ENCODE results near the gene WAPL. TPM values are rescaled to one million over a fixed set of nuclear protein-coding genes. Genes with fewer than 3 reads are reported as not detected.

The WAPL gene
- total RNA-seq, 3 donors from 2014 or later = 38.7 to 42.9 (median 42.4) TPM

DNA sequence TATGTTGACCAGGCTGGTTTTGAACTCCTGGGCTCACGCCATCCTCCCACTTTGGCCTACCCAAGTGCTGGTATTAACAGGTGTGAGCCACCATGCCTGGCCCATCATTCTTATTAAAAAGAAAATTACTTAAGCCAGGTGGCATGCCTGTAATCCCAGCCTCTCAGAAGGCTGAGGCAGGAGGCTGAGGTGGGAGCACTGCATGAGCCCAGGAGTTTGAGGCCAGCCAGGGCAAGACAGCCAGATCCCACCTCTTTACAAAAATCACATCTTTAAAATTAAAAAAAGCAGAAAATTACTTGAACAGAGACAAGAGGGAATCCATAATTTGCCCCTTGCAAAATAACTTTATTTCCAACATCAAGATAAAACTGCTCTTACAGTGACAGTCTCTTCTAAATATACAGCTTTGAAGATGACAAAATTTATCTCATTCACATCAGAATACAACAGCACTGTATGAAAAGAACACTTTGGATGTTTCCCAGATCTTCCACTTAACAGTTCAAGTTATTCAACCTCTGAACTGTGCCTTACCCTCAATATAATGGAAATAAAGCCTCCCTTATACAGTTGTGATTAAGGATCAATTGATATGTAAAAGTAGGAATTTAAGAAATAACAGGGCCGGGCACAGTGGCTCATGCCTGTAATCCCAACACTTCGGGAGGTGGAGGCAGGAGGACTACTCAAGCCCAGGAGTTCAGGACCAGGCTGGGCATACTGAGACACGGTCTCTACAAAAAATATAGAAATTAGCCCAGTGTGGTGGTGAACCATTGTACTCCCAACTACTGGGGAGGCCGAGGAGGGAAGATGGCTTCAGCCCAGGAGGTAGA is 10.3 kb downstream of the WAPL start:
- Mint-ChIP-seq H3K4me3 (no peak overlapping the region), H3K36me3 (ENCODE audit: insufficient read depth) (peaks cover 24% of the 10 kb centered on the region), H3K4me1 (ENCODE audit: low read depth) (peaks cover 49% of the 10 kb centered on the region), H3K27me3 (ENCODE audit: low read depth) (no peaks in the 10 kb centered on the region), H3K9me3 (no peaks in the 10 kb centered on the region)
- no peak for ATAC-seq
- DNase-seq = no peak

DNA sequence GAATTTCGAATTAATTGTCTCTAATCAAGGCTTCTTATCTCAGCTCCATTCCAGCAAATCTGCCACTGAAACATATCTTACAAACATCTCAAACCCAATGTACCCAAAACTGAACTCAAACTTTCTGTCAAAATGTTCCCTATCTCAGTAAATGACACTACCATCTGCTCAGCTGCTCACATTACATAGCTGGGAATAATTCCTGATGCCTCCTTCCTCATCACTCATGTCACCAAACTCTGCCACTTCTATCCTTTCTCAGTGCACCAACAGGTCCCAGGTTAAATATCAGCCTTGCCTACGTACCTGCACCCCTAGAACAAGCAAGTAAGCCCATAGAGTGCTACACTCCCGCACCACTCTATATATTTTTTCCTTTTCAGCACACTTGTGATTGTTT is 12.4 kb downstream of the WAPL start:
- Mint-ChIP-seq H3K4me1 (ENCODE audit: low read depth) (peaks cover 47% of the 10 kb centered on the region), H3K27me3 (ENCODE audit: low read depth) (no peaks in the 10 kb centered on the region), H3K9me3 (no peaks in the 10 kb centered on the region), H3K4me3 (no peak overlapping the region), H3K36me3 (ENCODE audit: insufficient read depth) (peaks cover 15% of the 10 kb centered on the region)
- ATAC-seq (no peak), DNase-seq (no peak)

DNA sequence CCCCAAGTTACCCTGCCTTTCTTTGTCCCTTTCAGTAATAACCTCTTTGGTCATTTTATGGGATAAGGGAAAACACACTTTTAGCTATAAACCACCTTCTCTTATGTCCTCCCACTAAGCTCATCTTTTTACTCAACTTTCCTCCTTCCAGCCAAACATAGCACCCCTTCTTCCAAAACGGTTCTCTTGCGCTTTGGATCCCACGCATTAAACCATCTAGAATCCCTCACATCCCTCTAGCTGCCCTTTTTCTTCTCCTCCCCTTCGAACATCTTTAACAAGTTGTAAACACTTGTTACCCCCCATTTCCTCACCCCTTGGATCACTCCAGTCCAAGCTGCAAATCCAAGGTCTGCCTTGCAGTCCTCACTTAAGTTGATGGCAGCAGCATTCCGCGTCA is 13.4 kb downstream of the WAPL start:
- Mint-ChIP-seq H3K27me3 (ENCODE audit: low read depth) (no peaks in the 10 kb centered on the region), H3K4me3 (no peak overlapping the region), H3K4me1 (ENCODE audit: low read depth) (peaks cover 42% of the 10 kb centered on the region), H3K36me3 (ENCODE audit: insufficient read depth) (peaks cover 9% of the 10 kb centered on the region), H3K9me3 (no peaks in the 10 kb centered on the region)
- ATAC-seq (no peak), DNase-seq (no peak)

DNA sequence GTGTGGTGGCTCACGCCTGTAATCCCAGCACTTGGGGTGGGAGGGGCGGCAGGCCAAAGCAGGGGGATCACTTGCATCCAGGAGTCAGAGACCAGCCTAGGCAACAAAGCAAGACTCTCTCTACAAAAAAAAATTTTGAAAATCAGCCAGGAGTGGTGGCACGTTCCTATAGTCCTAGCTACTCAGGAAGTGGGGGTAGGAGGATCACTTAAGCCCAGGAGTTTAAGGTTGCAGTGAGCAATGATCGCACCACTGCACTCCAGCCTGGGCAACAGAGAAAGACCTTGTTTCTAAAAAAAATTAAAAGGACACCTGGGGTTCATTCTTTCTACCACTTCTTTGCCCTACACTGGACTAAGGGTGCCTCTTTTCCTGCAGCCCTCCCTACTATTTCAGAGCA is 15.1 kb downstream of the WAPL start:
- H3K9me3 Mint-ChIP-seq = no peaks in the 10 kb centered on the region
- no peak for ATAC-seq
- DNase-seq = no peak
- H3K4me1 Mint-ChIP-seq (ENCODE audit: low read depth) = peaks cover 43% of the 10 kb centered on the region
- no peak overlapping the region for H3K4me3 Mint-ChIP-seq
- no peaks in the 10 kb centered on the region for H3K27me3 Mint-ChIP-seq (ENCODE audit: low read depth)
- peaks cover 9% of the 10 kb centered on the region for H3K36me3 Mint-ChIP-seq (ENCODE audit: insufficient read depth)

DNA sequence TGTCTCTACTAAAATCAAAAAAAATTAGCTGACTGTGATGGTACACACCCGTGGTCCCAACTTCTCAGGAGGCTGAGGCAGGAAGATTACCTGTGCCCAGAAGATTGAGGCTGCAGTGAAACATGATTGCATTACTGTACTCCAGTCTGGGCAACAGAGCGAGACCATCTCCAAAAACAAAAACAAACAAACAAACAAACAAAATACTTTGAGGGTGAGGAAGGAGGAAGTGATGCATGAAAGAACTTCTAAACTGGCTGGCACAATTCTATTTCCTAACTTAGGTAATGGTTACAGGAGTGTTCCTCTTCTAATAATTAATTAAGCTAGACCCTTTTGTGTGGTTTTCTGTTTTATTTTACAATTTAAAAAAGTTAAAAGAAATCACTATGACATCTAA is 15.5 kb downstream of the WAPL start:
- ATAC-seq (no peak), DNase-seq (no peak)
- H3K4me3 Mint-ChIP-seq = no peak overlapping the region
- no peaks in the 10 kb centered on the region for H3K27me3 Mint-ChIP-seq (ENCODE audit: low read depth)
- no peaks in the 10 kb centered on the region for H3K9me3 Mint-ChIP-seq
- peaks cover 43% of the 10 kb centered on the region for H3K4me1 Mint-ChIP-seq (ENCODE audit: low read depth)
- H3K36me3 Mint-ChIP-seq (ENCODE audit: insufficient read depth) = peaks cover 9% of the 10 kb centered on the region

DNA sequence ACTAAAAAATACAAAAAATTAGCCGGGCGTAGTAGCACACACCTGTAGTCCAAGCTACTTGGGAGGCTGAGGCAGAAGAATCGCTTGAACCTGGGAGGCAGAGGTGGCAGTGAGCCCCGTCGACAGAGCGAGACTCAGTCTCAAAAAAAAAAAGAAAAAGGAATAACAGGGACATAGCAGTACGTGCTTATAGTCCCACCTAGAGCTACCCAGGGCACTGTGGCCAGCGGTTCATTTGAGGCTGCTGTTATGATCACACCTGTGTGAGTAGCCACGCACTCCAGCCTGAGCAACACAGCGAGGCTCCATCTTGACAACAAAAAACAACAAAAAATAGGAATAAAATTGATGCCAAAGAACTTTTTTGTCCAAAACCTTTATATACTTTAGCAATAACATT is 17.1 kb downstream of the WAPL start:
- H3K4me3 Mint-ChIP-seq = no peak overlapping the region
- H3K4me1 Mint-ChIP-seq (ENCODE audit: low read depth) = peaks cover 52% of the 10 kb centered on the region
- no peaks in the 10 kb centered on the region for H3K27me3 Mint-ChIP-seq (ENCODE audit: low read depth)

DNA sequence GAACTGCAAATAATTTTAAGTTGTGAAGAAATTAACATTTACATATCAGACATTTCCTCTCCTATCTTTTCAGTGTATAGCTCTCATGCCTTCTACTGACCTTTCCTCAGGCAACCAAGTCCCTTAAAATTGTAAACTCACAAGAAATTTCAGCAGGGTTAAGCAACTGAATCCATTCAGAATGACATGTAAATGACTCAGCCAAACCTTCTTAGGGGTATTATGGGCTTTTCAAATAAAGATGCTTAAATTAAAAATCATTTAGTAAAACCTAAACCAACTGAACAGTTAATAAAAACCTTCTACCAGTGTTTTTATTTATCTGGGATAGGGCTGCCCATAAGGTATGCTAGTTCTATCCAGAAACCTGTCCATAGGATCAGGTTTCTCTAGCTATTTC is 20.7 kb downstream of the WAPL start:
- H3K4me3 Mint-ChIP-seq = no peak overlapping the region
- H3K4me1 Mint-ChIP-seq (ENCODE audit: low read depth) = peaks cover 49% of the 10 kb centered on the region
- H3K36me3 Mint-ChIP-seq (ENCODE audit: insufficient read depth) = peaks cover 34% of the 10 kb centered on the region
- H3K27me3 Mint-ChIP-seq (ENCODE audit: low read depth) = no peaks in the 10 kb centered on the region
- DNase-seq = no peak
- H3K9me3 Mint-ChIP-seq = no peaks in the 10 kb centered on the region
- no peak for ATAC-seq

More for the DNA sequence above, 17.1 kb downstream of the WAPL start:
- H3K9me3 Mint-ChIP-seq = no peaks in the 10 kb centered on the region
- ATAC-seq = no peak
- H3K36me3 Mint-ChIP-seq (ENCODE audit: insufficient read depth) = peaks cover 18% of the 10 kb centered on the region
- DNase-seq = no peak

DNA sequence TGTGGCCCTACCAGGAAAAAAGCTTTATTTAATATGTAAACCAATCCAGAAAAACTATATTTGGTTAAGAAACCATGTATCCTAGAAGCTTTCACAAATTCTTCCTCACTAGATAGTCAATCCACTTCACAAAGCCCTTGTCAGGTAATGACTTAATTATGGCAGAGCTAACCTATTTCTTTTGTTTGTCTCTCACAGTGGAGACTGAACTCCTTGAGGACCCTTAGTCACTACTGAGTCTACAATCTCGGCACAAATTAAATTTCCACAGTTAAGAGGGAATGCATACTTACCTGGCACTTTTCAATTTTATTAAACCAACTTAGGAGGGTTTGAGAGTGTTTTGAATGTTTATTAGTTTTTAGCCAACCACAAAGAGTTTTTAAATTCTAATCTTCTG is 23.0 kb downstream of the WAPL start:
- no peaks in the 10 kb centered on the region for H3K9me3 Mint-ChIP-seq
- H3K4me1 Mint-ChIP-seq (ENCODE audit: low read depth) = peaks cover 45% of the 10 kb centered on the region
- DNase-seq (no peak), ATAC-seq (no peak)
- no peaks in the 10 kb centered on the region for H3K27me3 Mint-ChIP-seq (ENCODE audit: low read depth)
- no peak overlapping the region for H3K4me3 Mint-ChIP-seq
- H3K36me3 Mint-ChIP-seq (ENCODE audit: insufficient read depth) = peaks cover 42% of the 10 kb centered on the region

DNA sequence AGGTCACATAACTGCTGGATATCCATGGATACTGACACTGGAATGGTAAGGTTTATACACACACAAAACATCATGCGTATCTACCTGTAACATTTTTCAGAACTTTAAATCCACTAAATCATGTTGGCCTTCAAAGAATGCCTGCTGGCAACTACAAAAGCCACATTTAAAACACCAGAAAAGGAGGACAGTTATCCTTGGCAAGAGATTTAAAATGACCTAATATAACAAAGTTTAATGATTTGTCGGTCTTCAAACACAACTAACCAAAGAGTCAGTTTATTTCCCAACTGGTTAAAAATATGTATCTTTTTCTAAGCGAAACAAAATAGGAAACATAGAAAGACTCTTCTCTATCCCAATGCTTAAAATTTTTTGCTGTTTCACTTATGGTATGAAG is 24.0 kb downstream of the WAPL start:
- H3K4me3 Mint-ChIP-seq = no peak overlapping the region
- H3K9me3 Mint-ChIP-seq = no peaks in the 10 kb centered on the region
- DNase-seq = no peak
- H3K27me3 Mint-ChIP-seq (ENCODE audit: low read depth) = no peaks in the 10 kb centered on the region
- no peak for ATAC-seq
- H3K4me1 Mint-ChIP-seq (ENCODE audit: low read depth) = peaks cover 36% of the 10 kb centered on the region
- peaks cover 37% of the 10 kb centered on the region for H3K36me3 Mint-ChIP-seq (ENCODE audit: insufficient read depth)

DNA sequence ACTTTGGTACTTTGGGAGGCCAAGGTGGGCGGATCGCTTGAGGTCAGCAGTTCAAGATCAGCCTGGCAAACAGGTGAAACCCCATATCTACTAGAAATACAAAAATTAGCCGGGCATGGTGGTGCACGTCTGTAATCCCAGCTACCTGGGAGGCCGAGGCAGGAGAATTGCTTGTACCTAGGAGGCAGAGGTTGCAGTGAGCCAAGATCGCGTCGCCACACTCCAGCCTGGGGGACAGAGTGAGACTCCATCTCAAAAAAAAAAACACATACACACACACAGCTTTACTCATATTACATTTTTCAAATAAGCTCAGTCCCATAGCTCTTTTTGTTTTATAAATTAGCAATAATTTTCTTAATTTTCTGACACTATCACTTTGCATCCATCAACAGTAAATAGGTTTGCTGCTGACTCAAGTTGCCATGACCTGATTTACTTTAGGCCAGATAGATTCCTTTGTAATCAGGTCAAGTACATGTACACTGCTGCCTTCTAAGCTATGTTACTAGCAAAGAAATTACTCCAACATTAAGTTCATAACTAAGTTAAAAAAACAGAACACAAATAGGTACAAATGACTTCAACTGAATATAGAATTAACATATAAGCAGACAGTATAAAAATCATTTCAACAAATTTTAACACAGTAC is 31.5 kb downstream of the WAPL start:
- DNase-seq = no peak
- peaks cover 23% of the 10 kb centered on the region for H3K36me3 Mint-ChIP-seq (ENCODE audit: insufficient read depth)
- H3K4me3 Mint-ChIP-seq = no peak overlapping the region
- no peak for ATAC-seq
- H3K4me1 Mint-ChIP-seq (ENCODE audit: low read depth) = peaks cover 7% of the 10 kb centered on the region
- no peaks in the 10 kb centered on the region for H3K9me3 Mint-ChIP-seq
- no peaks in the 10 kb centered on the region for H3K27me3 Mint-ChIP-seq (ENCODE audit: low read depth)

DNA sequence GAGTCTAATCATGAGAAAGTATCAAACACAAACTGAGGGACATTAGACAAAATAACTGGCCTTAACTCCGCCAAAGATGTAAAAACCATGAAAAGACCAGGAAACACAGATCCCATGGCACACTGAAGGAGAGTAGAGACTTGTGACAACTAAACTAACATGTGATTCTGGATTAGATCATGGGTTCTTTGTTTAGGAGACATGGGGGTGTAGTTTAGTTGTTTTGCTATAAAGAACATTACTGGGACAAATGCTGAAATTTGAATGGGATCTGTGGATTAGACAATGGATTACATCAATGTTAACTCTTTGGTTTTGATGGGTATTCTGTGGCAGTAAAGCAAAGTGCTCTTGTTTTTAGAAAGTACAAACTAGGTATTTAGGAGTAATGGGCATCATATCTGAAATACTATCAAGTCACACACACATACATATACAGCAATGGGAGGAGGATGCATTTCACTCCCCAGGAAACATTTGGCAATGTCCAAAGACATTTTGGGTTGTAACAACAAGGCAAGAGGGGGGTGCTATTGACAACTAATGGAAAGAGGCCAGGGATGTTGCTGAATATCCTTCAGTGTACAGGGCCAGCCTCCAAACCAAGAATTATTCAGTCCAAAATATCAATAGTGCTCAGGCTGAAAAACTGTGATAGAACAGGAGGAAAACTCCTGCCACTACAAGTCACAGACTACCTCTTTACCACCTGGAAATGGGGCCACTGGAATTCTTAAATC is 32.4 kb downstream of the WAPL start:
- Mint-ChIP-seq H3K27me3 (ENCODE audit: low read depth) (no peaks in the 10 kb centered on the region), H3K9me3 (no peaks in the 10 kb centered on the region), H3K4me3 (no peak overlapping the region), H3K36me3 (ENCODE audit: insufficient read depth) (peaks cover 23% of the 10 kb centered on the region), H3K4me1 (ENCODE audit: low read depth) (peaks cover 4% of the 10 kb centered on the region)
- ATAC-seq (no peak), DNase-seq (no peak)

DNA sequence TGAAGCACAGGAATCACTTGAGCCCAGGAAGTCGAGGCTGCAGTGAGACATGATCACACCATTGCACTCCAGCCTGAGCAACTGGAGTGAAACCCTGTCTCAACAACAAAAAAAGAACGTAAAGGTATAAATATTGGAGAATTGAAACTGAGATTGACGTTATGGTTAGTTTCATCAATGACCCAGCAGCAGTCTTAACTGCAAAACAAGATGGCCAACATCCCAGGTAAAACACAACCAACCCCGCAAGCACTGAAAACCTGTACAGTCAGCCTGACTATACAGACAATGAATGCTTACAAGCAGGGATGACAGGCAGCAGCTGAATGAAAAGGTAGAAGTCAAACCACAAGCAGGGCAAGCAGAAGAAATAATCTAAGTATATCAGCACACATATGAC is 34.7 kb downstream of the WAPL start:
- Mint-ChIP-seq H3K27me3 (ENCODE audit: low read depth) (no peaks in the 10 kb centered on the region), H3K4me1 (ENCODE audit: low read depth) (peaks cover 4% of the 10 kb centered on the region), H3K4me3 (no peak overlapping the region), H3K9me3 (no peaks in the 10 kb centered on the region), H3K36me3 (ENCODE audit: insufficient read depth) (peaks cover 26% of the 10 kb centered on the region)
- ATAC-seq = no peak
- no peak for DNase-seq

DNA sequence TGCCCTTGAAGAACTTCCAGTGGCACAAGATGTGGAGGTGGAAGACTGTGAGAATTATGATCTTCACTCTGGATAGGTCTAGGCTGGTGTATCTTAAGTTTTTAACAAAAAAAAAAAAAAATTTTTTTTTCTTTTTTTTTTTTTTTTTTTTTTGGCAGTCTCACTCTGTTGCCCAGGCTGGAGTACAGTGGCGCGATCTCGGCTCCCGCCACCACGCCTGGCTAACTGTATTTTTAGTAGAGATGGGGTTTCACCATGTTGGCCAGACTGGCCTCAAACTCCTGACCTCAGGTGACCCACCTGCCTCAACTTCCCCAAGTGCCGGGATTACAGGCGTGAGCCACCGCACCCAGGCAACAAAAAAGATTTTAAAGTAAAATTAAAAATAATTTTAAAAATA is 37.9 kb downstream of the WAPL start:
- Mint-ChIP-seq H3K4me1 (ENCODE audit: low read depth) (peaks cover 5% of the 10 kb centered on the region), H3K36me3 (ENCODE audit: insufficient read depth) (peaks cover 20% of the 10 kb centered on the region), H3K9me3 (no peaks in the 10 kb centered on the region), H3K27me3 (ENCODE audit: low read depth) (no peaks in the 10 kb centered on the region), H3K4me3 (no peak overlapping the region)
- no peak for DNase-seq
- ATAC-seq = no peak

DNA sequence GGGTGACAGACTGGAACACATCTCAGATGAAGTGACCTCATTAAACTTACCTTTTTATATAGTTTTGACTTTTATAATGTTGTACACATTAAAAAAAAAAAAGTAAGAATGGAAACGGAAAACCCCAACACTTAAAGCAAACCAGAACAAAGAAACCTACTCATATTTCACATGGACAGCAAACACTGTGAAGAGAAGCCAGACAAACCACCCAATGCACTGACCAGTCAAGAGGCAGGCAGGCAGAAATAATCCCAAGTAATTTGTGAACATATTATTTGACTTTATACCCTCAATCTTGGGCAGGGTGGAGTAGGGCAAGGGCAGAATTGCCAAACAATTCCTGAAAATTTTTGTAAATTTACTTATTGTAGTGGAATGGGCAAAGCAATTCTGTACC is 39.8 kb downstream of the WAPL start:
- Mint-ChIP-seq H3K36me3 (ENCODE audit: insufficient read depth) (peaks cover 13% of the 10 kb centered on the region), H3K9me3 (no peaks in the 10 kb centered on the region), H3K4me1 (ENCODE audit: low read depth) (peaks cover 1% of the 10 kb centered on the region), H3K4me3 (no peak overlapping the region), H3K27me3 (ENCODE audit: low read depth) (no peaks in the 10 kb centered on the region)
- DNase-seq (no peak), ATAC-seq (no peak)
